Measurements from ENCODE around the gene PCSK5. TPM values are rescaled to one million over a fixed set of nuclear protein-coding genes. Genes with fewer than 3 reads are reported as not detected.

Gene PCSK5
- total RNA-seq, 1 experiment from 2014 or later, result 7.5 TPM

GRCh38 chr9:75869236-75869635 is 21.2 kb upstream of the PCSK5 start:
- no peaks in the 10 kb centered on the region for H3K4me1 Mint-ChIP-seq
- H4K8ac ChIP-seq (replicated peaks; ENCODE audit: insufficient read length, low read depth, low read length), result no peak overlapping the region
- no CpG with 5 or more reads among the region's 3 CpGs for WGBS (ENCODE audit: extremely low coverage, insufficient read length, low lambda C conversion rate)
- DNase-seq, result no peak
- no peak overlapping the region for H3K4me3 Mint-ChIP-seq
- no peak overlapping the region for H4K91ac ChIP-seq (ENCODE audit: insufficient read length, low read depth, low read length)
- no peak overlapping the region for H2BK5ac ChIP-seq (ENCODE audit: insufficient read length, low read length)
- no peaks in the 10 kb centered on the region for H4K20me1 ChIP-seq (ENCODE audit: control insufficient read depth, insufficient read depth, insufficient read length)
- no peak for TF ChIP-seq CTCF (conservative IDR thresholded peaks at IDR 0.05)
- no peaks in the 10 kb centered on the region for H3K36me3 Mint-ChIP-seq (ENCODE audit: insufficient read depth in 1 of 3, low read depth in 3 of 3)
- no peak overlapping the region for H3K18ac ChIP-seq (ENCODE audit: insufficient read length, low read depth, low read length)
- H2AK5ac ChIP-seq (ENCODE audit: insufficient read length, low read length), result no peak overlapping the region
- no peak overlapping the region for H3K14ac ChIP-seq (ENCODE audit: insufficient read depth, low read length)
- no peak overlapping the region for H3K23ac ChIP-seq (ENCODE audit: insufficient read length, low read depth, low read length)
- H3T11ph ChIP-seq (ENCODE audit: low read length), result no peak overlapping the region
- H3K56ac ChIP-seq (ENCODE audit: insufficient read length, low read depth, low read length), result no peak overlapping the region
- H3K4me1 ChIP-seq (ENCODE audit: insufficient read depth, low read length), result no peaks in the 10 kb centered on the region
- H3K79me1 ChIP-seq (ENCODE audit: insufficient read depth, low read depth, low read length, poor library complexity, severe bottlenecking), result no peaks in the 10 kb centered on the region
- no peaks in the 10 kb centered on the region for H3K79me2 ChIP-seq (ENCODE audit: insufficient read depth, low read length)
- H3K4me2 ChIP-seq (ENCODE audit: insufficient read depth, insufficient read length, low read length), result no peak overlapping the region
- no peaks in the 10 kb centered on the region for H3K9me3 ChIP-seq (ENCODE audit: control insufficient read depth, low read depth, low read length)
- H3K27ac Mint-ChIP-seq, result no peak overlapping the region
- no peak overlapping the region for H2BK20ac ChIP-seq (ENCODE audit: low read depth, low read length, poor library complexity, severe bottlenecking)
- H2BK120ac ChIP-seq (ENCODE audit: low read depth, low read length, poor library complexity, severe bottlenecking), result no peak overlapping the region
- no peaks in the 10 kb centered on the region for H3K27me3 ChIP-seq (ENCODE audit: insufficient read depth, low read length)
- no peak overlapping the region for H2BK15ac ChIP-seq (ENCODE audit: low read depth, low read length)
- no peak overlapping the region for H3K4ac ChIP-seq (ENCODE audit: low read depth, low read length)
- H3K9ac ChIP-seq (ENCODE audit: extremely low read depth, insufficient read length, low read length), result no peak overlapping the region
- H4K5ac ChIP-seq (ENCODE audit: insufficient read length, low read depth, low read length), result no peak overlapping the region
- no peak overlapping the region for H2BK12ac ChIP-seq (ENCODE audit: insufficient read length, low read depth, low read length)
- no peaks in the 10 kb centered on the region for H3K27me3 Mint-ChIP-seq (ENCODE audit: low read depth)
- no peaks in the 10 kb centered on the region for H3K9me3 Mint-ChIP-seq
- H3K27ac ChIP-seq (ENCODE audit: insufficient read length, low read depth, low read length), result no peak overlapping the region
- H2AFZ ChIP-seq (ENCODE audit: low read length), result no peak overlapping the region
- H3K23me2 ChIP-seq (ENCODE audit: insufficient read length, low read depth, low read length, poor library complexity, severe bottlenecking), result no peaks in the 10 kb centered on the region

Measured in H9 (cell line).